Skeletal muscle tissue (tissue), 4 donors: ENCODE results near the gene TMEM95. TPM values are rescaled to one million over a fixed set of nuclear protein-coding genes. Genes with fewer than 3 reads are reported as not detected.
A peak's percentile ranks its signal among the peaks of the same experiment; 100 is the strongest.

Source experiments
- H3K27ac ChIP-seq: one replicate; pipeline ENCODE4 v1.7.0; 2013; ENCODE audit warnings: mild to moderate bottlenecking, low read depth, low read length, inconsistent platforms
- H3K27me3 ChIP-seq, 3 donors: one replicate each; pipeline ENCODE4 v1.7.0; 2013; ENCODE audit warnings: low read length in 3 of 3; ENCODE audit not compliant: control insufficient read depth in 3 of 3, insufficient read depth in 3 of 3
- H3K36me3 ChIP-seq, 3 donors: one replicate each; pipeline ENCODE4 v1.7.0; 2013; ENCODE audit warnings: low read length in 3 of 3; ENCODE audit not compliant: control insufficient read depth in 3 of 3, insufficient read depth in 3 of 3
- H3K4me1 ChIP-seq, 3 donors: one replicate each; pipeline ENCODE4 v1.7.0; 2013; ENCODE audit warnings: low read length in 3 of 3, mild to moderate bottlenecking in 3 of 3; ENCODE audit not compliant: control insufficient read depth in 3 of 3, insufficient read depth in 3 of 3
- H3K4me3 ChIP-seq, 3 donors: one replicate each; pipeline ENCODE4 v1.7.0; 2013; ENCODE audit warnings: low read length in 3 of 3
- H3K9ac ChIP-seq, 3 donors: one replicate each; pipeline ENCODE4 v1.7.0; 2013; ENCODE audit warnings: low read length in 3 of 3, mild to moderate bottlenecking in 3 of 3, moderate library complexity in 2 of 3, low read depth in 1 of 3
- H3K9me3 ChIP-seq, 3 donors: one replicate each; pipeline ENCODE4 v1.7.0; 2013; ENCODE audit warnings: low read length in 3 of 3; ENCODE audit not compliant: control insufficient read depth in 3 of 3
- total RNA-seq: library from RNA; depleted of rRNA; stranded (reverse); fragments of >200 nt; gene quantifications from one replicate; pipeline ENCODE4 v1.2.3, GENCODE V29; 2014
- donor health status: Osteomylitis.

TMEM95 gene
- total RNA-seq, 1 donor from 2014 or later = not detected

DNA sequence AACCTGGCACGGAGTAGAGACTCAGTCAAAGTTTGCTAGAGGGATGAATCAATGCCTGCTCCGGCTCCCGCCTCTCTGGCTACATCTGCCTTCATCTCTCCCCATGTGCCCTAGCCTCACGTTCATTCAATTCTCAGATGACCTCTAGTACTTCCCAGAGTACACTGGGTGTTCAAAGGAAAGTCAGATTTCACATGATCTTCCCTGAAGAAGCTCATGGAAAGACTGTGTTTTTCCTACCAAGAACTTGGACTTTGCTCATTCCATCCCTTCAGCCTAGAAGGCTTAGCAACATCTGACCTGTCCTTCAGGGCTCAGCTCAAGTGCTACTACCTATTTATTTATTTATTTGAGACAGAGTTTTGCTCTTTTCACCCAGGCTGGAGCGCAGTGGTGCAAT, 14.9 kb downstream of the TMEM95 start:
- H3K27me3 ChIP-seq = peaks cover 0 to 2% (median 0%) of the 10 kb centered on the region in 3 donors
- no peak overlapping the region for H3K27ac ChIP-seq
- no peaks in the 10 kb centered on the region for H3K36me3 ChIP-seq
- H3K9me3 ChIP-seq = no peaks in the 10 kb centered on the region
- H3K4me1 ChIP-seq = no peaks in the 10 kb centered on the region
- H3K4me3 ChIP-seq = no peak overlapping the region
- H3K9ac ChIP-seq = no peak overlapping the region

- Histone ChIP-seq H3K4me3 (no peak overlapping the region), H3K4me1 (no peaks in the 10 kb centered on the region), H3K9ac (no peak overlapping the region), H3K9me3 (no peaks in the 10 kb centered on the region), H3K27ac (no peak overlapping the region), H3K36me3 (no peaks in the 10 kb centered on the region), H3K27me3 (peaks cover 0 to 2% (median 0%) of the 10 kb centered on the region in 3 donors)
Measured at GRCh38 chr17:7370853-7371252, 15.9 kb downstream of the TMEM95 start.

DNA sequence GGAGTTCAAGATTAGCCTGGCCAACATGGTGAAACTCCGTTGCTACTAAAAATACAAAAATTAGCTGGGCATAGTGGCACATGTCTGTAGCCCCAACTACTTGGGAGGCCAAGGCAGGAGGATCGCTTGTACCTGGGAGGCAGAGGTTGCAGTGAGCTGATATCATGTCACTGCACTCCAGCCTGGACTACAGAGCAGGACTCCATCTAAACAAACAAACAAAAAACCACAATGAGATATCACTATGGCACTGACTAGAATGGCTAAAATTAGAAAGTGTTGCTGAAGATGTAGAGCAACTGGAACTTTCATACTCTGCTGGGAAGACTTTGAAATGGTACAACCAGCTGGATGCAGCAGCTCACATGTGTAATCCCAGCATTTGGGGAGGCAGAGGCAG, 19.4 kb downstream of the TMEM95 start:
- Histone ChIP-seq H3K36me3 (no peaks in the 10 kb centered on the region), H3K27me3 (peaks cover 0 to 2% (median 0%) of the 10 kb centered on the region in 3 donors), H3K9me3 (no peaks in the 10 kb centered on the region), H3K4me3 (no peak overlapping the region), H3K27ac (no peak overlapping the region), H3K4me1 (no peaks in the 10 kb centered on the region), H3K9ac (no peak overlapping the region)

- Histone ChIP-seq H3K9me3 (no peaks in the 10 kb centered on the region), H3K36me3 (no peaks in the 10 kb centered on the region), H3K4me1 (peaks cover 24 to 34% (median 24%) of the 10 kb centered on the region in 3 donors), H3K27me3 (peaks cover 10 to 37% (median 29%) of the 10 kb centered on the region in 3 donors), H3K4me3 (no peak overlapping the region), H3K9ac (no peak overlapping the region), H3K27ac (no peak overlapping the region)
Measured at GRCh38 chr17:7379134-7379533, 24.2 kb downstream of the TMEM95 start.

GRCh38 chr17:7380321-7380720, 25.4 kb downstream of the TMEM95 start:
- Histone ChIP-seq H3K4me1 (peaks cover 24 to 34% (median 27%) of the 10 kb centered on the region in 3 donors), H3K27me3 (peaks cover 10 to 43% (median 29%) of the 10 kb centered on the region in 3 donors), H3K36me3 (no peaks in the 10 kb centered on the region), H3K27ac (peak overlapping the region; percentile 84), H3K9ac (peak overlapping the region; percentile 72 to 87 (median 76)), H3K9me3 (no peaks in the 10 kb centered on the region), H3K4me3 (peak overlapping the region; percentile 65 to 70 (median 65))

DNA sequence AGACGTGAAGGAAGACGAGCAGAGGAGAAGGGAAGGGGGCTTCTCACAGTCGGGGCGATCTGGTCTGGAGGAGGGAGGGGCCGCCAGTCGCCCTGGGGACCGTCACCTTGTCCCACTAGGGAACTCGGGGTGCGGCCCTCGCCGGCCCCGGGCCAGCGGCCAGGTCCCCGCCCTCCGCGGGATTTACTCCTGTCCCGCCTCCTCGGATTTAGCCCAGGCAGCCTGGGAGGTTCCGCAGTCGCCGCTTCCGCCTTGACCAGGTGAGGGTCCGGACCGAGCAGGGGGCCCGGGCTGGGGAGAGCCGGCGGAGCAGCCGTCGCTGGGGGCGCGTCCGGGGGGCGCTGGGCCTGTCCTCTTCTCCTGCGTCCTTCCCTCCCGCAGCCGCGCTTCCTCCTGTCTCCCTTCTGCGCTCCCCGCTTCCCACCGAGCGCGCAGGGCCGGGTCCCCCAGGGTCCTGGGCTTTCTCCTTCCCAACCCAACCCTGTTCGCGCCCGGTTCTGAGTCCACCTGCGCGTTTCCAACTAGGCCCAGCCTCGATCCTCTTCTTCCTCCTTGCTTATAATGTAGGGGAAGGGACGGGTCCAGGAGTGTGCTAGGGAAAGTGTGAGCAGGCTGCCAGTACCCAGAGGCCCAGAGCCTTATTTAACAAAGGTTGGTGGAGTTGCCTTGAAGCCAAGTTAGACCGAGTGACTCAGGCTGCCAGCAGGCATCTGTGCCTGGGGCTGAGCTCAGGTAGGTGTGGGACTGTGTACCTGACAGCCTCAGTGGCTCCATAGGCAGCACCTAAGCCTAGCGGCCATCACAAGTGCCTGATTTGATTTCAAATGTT, 26.1 kb downstream of the TMEM95 start, which contains the start of gene TNK1:
TSS of gene TNK1 (plus strand) at position 235 of the 829 bp plus-strand sequence. CDS start 1,838 bp downstream, outside the sequence.
- Histone ChIP-seq H3K9ac (peak within 1 kb of the TSS; percentile 72 to 87 (median 76)), H3K4me3 (peak within 1 kb of the TSS; percentile 65 to 70 (median 65)), H3K9me3 (no peaks in the 10 kb centered on the region), H3K27ac (peak within 1 kb of the TSS; percentile 84), H3K27me3 (peaks cover 10 to 43% (median 29%) of the 10 kb centered on the region in 3 donors), H3K4me1 (peaks cover 24 to 34% (median 27%) of the 10 kb centered on the region in 3 donors), H3K36me3 (no peaks in the 10 kb centered on the region)

DNA sequence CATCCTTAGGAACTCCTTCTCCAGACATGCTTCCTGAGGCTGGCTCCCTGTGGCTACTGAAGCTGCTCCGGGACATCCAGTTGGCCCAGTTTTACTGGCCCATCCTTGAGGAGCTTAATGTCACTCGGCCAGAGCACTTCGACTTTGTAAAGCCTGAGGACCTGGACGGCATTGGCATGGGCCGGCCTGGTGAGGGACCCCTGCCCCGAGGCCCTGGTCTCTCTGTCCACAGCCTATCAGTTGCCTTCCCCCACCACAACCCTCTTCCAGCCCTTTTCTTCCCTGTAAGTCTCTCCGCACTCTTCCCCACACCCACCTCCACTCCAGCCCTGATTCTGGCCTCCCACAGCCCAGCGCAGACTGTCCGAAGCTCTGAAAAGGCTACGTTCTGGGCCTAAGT, 27.9 kb downstream of the TMEM95 start:
- no peaks in the 10 kb centered on the region for H3K9me3 ChIP-seq
- H3K9ac ChIP-seq = no peak overlapping the region
- H3K4me1 ChIP-seq = peaks cover 24 to 34% (median 27%) of the 10 kb centered on the region in 3 donors
- H3K36me3 ChIP-seq = no peaks in the 10 kb centered on the region
- H3K27ac ChIP-seq = no peak overlapping the region
- peaks cover 10 to 43% (median 29%) of the 10 kb centered on the region in 3 donors for H3K27me3 ChIP-seq
- no peak overlapping the region for H3K4me3 ChIP-seq

- Histone ChIP-seq H3K9me3 (no peaks in the 10 kb centered on the region), H3K4me3 (peak overlapping the region; percentile 43 to 60 (median 48)), H3K36me3 (peaks cover 0 to under 1% (median 0%) of the 10 kb centered on the region in 3 donors), H3K4me1 (peaks cover 24 to 34% (median 27%) of the 10 kb centered on the region in 3 donors), H3K27me3 (peaks cover 10 to 43% (median 29%) of the 10 kb centered on the region in 3 donors), H3K27ac (no peak overlapping the region), H3K9ac (peak overlapping the region in 1 of 3 donors; percentile 60)
Measured at GRCh38 chr17:7383371-7383741, 28.4 kb downstream of the TMEM95 start.

GRCh38 chr17:7383742-7384488, 29.0 kb downstream of the TMEM95 start:
- Histone ChIP-seq H3K9me3 (no peaks in the 10 kb centered on the region), H3K4me1 (peaks cover 24 to 34% (median 27%) of the 10 kb centered on the region in 3 donors), H3K9ac (peak overlapping the region in 1 of 3 donors; percentile 60), H3K36me3 (peaks cover 4 to 6% (median 4%) of the 10 kb centered on the region in 3 donors), H3K27me3 (peaks cover 10 to 43% (median 29%) of the 10 kb centered on the region in 3 donors), H3K4me3 (peak overlapping the region; percentile 43 to 60 (median 48)), H3K27ac (no peak overlapping the region)
